Activated naive CD4-positive, alpha-beta T cell treated with anti-CD3 and anti-CD28 coated beads, Interleukin-2, amount 10 ng/mL, durations not matched to agents 7 days and 5 days (primary cell): ENCODE results near the gene BICDL2.

Experiments used
- CTCF ChIA-PET: fragments of 350-600 bp; sonication (Branson Sonifier 250); formaldehyde crosslinking; loops from one replicate; lab custom pipeline; 2021; ENCODE audit warnings: antibody characterized with exemption; lab: Charles Lee
- DNase-seq: peaks from one replicate; pipeline ENCODE4 v3.0.0-alpha.2; 2020
- H3K27ac Mint-ChIP-seq: one replicate; pipeline ENCODE4 v1.8.0; 2021; ENCODE audit warnings: mild to moderate bottlenecking, moderate library complexity, mixed read lengths
- H3K27me3 Mint-ChIP-seq: one replicate; pipeline ENCODE4 v1.8.0; 2021; ENCODE audit warnings: mild to moderate bottlenecking, mixed read lengths
- H3K36me3 Mint-ChIP-seq: one replicate; pipeline ENCODE4 v1.8.0; 2021; ENCODE audit warnings: mixed read lengths
- H3K4me1 Mint-ChIP-seq: one replicate; pipeline ENCODE4 v1.8.0; 2021; ENCODE audit warnings: mixed read lengths
- H3K4me3 Mint-ChIP-seq: one replicate; pipeline ENCODE4 v1.8.0; 2021; ENCODE audit warnings: mild to moderate bottlenecking, moderate library complexity, mixed read lengths
- H3K9me3 Mint-ChIP-seq: one replicate; pipeline ENCODE4 v1.8.0; 2021; ENCODE audit warnings: mixed read lengths

Gene BICDL2

GRCh38 chr16:3022684-3023414 lies 13.9 kb downstream of the BICDL2 start:
- Mint-ChIP-seq H3K27ac (peak overlapping the region; percentile 95), H3K4me3 (peak overlapping the region; percentile 90), H3K4me1 (peaks cover 67% of the 10 kb centered on the region), H3K27me3 (peaks cover 35% of the 10 kb centered on the region), H3K36me3 (peaks cover 20% of the 10 kb centered on the region), H3K9me3 (no peaks in the 10 kb centered on the region)
- CTCF ChIA-PET, result interaction anchor here (1.2 to 18.9 kb wide), 6 partner anchors 9 to 143 kb away, joined by 3 to 300 read pairs (median 7); partner anchors contain the start of gene CLDN9
- no peak for DNase-seq

DNA sequence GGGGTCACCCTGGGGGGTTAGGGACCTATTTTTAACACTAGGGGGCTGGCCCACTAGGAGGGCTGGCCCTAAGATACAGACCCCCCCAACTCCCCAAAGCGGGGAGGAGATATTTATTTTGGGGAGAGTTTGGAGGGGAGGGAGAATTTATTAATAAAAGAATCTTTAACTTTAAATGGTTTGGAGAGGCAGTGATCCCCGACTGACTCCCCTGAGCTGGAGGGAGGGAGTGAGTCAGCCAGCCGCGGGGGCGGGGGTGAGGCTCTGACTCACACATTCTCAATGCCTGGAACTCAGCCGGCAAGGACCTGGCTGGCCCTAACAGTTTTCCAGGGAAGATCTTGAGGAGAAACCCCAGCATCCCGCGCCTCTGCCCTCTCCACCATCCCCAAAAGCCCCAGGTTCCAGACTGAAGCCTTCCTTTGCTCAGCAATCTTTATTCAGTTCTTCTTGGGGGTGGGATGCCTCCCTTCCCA lies 14.5 kb downstream of the BICDL2 start:
- H3K4me1 Mint-ChIP-seq, result peaks cover 64% of the 10 kb centered on the region
- DNase-seq, result peak; percentile 78
- peaks cover 20% of the 10 kb centered on the region for H3K36me3 Mint-ChIP-seq
- peaks cover 39% of the 10 kb centered on the region for H3K27me3 Mint-ChIP-seq
- CTCF ChIA-PET, result interaction anchor here (1.1 to 18.9 kb wide), 6 partner anchors 10 to 144 kb away, joined by 3 to 300 read pairs (median 5); partner anchors contain the start of gene CLDN9
- no peaks in the 10 kb centered on the region for H3K9me3 Mint-ChIP-seq
- H3K27ac Mint-ChIP-seq, result peak overlapping the region; percentile 95
- H3K4me3 Mint-ChIP-seq, result peak overlapping the region; percentile 90

GRCh38 chr16:3021449-3022207 lies 15.1 kb downstream of the BICDL2 start:
- Mint-ChIP-seq H3K4me1 (peaks cover 63% of the 10 kb centered on the region), H3K27me3 (peaks cover 44% of the 10 kb centered on the region), H3K36me3 (peaks cover 15% of the 10 kb centered on the region), H3K27ac (peak overlapping the region; percentile 52), H3K4me3 (peak overlapping the region; percentile 90), H3K9me3 (no peaks in the 10 kb centered on the region)
- peak; percentile 84 for DNase-seq
- CTCF ChIA-PET, result interaction anchor here (1.1 to 18.9 kb wide), 6 partner anchors 8 to 108 kb away, joined by 3 to 300 read pairs (median 7); partner anchors contain the start of gene CLDN9

DNA sequence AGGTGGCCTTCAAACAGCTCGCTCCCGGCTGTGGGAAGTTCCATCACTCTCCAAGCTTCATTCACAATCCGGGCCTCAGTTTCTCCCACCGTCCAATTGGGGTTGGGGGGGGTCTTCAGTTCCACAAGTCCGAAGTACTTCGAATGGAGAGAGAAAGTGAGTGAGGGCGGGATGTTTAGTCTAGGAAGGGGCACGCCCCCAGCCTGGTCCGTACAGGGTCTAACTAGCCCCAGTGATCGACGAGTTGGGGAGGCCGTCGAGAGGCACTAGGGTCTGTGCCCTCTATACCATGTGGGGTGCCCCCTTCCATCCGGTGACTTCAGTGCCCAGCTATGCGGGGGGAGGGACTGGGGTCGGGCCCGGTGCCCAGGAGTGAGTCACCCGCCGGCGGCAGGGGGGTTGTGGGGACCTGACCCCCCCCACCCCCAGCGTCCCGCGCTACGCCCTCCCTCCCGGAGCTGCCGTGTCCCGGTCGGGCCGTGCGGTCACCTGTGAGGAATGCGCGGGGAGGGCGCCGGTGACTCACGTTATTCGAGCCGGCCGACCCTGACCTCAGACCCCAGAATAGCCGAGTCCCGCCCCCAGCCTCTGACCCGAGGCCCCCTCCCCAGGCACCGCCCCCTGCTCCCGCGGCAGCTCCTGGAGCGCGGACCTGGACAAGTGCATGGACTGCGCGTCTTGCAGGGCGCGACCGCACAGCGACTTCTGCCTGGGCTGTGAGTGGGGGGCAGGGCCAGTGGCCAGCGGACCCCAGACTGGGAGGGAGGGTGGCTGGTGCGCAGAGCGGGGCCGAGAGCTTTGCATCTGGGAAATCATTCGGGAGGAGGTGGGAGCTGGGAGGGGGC lies 15.9 kb downstream of the BICDL2 start:
- CTCF ChIA-PET, result interaction anchor here (1.1 to 18.9 kb wide), 4 partner anchors 9 to 108 kb away, joined by 3 to 300 read pairs (median 23); partner anchors contain the start of gene CLDN9
- Mint-ChIP-seq H3K36me3 (peaks cover 8% of the 10 kb centered on the region), H3K4me3 (peak overlapping the region; percentile 90), H3K27ac (peak overlapping the region; percentile 52), H3K27me3 (peaks cover 51% of the 10 kb centered on the region), H3K4me1 (peaks cover 57% of the 10 kb centered on the region), H3K9me3 (no peaks in the 10 kb centered on the region)
- peak; percentile 66 for DNase-seq

DNA sequence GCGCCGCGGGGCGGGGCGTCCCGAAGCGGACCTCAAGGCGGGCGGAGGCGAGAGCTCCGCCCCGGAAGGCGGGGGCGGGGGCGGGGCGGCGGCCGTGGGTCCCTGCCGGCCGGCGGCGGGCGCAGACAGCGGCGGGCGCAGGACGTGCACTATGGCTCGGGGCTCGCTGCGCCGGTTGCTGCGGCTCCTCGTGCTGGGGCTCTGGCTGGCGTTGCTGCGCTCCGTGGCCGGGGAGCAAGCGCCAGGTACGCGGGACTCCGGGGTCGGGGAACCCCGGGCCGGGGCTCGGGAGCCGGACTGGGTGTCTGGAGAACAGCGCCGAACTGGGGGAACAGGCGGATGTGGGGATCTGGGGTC lies 16.5 kb downstream of the BICDL2 start, which contains the start of gene TNFRSF12A:
Gene TNFRSF12A (plus strand): TSS at position 122 of the 357 bp plus-strand sequence. CDS start 30 bp downstream, at position 152.
- Mint-ChIP-seq H3K9me3 (no peaks in the 10 kb centered on the region), H3K36me3 (peaks cover 7% of the 10 kb centered on the region), H3K4me1 (peaks cover 51% of the 10 kb centered on the region), H3K27me3 (peaks cover 57% of the 10 kb centered on the region), H3K4me3 (peak within 1 kb of the TSS; percentile 90), H3K27ac (peak within 1 kb of the TSS; percentile 64)
- peak; percentile 80 for DNase-seq
- CTCF ChIA-PET, result interaction anchor here (1.2 to 18.9 kb wide), 3 partner anchors 9 to 109 kb away, joined by 3 to 300 read pairs (median 43); partner anchors contain the start of gene CLDN9

GRCh38 chr16:3019594-3020246 lies 17.0 kb downstream of the BICDL2 start:
- Mint-ChIP-seq H3K4me1 (peaks cover 47% of the 10 kb centered on the region), H3K9me3 (no peaks in the 10 kb centered on the region), H3K36me3 (peaks cover 7% of the 10 kb centered on the region), H3K27me3 (peaks cover 62% of the 10 kb centered on the region), H3K4me3 (peak overlapping the region; percentile 90), H3K27ac (peak overlapping the region; percentile 64)
- CTCF ChIA-PET, result interaction anchor here (1.2 to 18.9 kb wide), 3 partner anchors 10 to 110 kb away, joined by 3 to 300 read pairs (median 43); partner anchors contain the start of gene CLDN9
- DNase-seq, result no peak

GRCh38 chr16:3017794-3018506 lies 18.8 kb downstream of the BICDL2 start, which contains the start of gene CLDN6:
TSS of gene CLDN6 (minus strand) at chr16:3018183. CDS start at chr16:3016021, 2,162 bp downstream.
- Mint-ChIP-seq H3K9me3 (no peaks in the 10 kb centered on the region), H3K36me3 (peaks cover 4% of the 10 kb centered on the region), H3K4me1 (peaks cover 32% of the 10 kb centered on the region), H3K4me3 (no peak within 1 kb of the TSS), H3K27ac (no peak within 1 kb of the TSS), H3K27me3 (peaks cover 80% of the 10 kb centered on the region)
- peak; percentile 48 for DNase-seq
- CTCF ChIA-PET, result interaction anchor here (0.8 to 18.9 kb wide), 3 partner anchors 12 to 48 kb away, joined by 3 to 300 read pairs (median 43); partner anchors contain the start of gene CLDN9

DNA sequence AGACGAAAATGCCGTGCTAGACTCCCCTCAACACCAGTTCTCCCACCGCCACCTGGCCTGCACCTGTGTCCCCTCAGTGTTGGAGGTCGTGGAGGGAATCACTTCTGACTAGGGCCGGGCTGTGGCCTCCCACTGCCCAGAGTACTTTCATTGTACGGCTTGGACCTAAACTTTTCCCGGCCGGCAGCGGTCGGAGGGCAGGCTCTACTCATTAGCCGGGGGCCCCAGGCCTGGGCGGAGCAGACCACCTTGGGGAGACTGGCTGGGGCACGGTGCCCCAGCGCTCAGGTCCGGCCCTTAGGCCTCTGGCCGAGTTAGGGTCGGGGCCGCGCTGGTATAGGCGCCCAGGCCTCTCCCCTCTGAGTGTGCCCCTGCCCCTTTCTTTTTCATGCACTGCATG lies 19.4 kb downstream of the BICDL2 start:
- Mint-ChIP-seq H3K4me3 (no peak overlapping the region), H3K27me3 (peaks cover 86% of the 10 kb centered on the region), H3K9me3 (no peaks in the 10 kb centered on the region), H3K4me1 (peaks cover 29% of the 10 kb centered on the region), H3K36me3 (peaks cover 4% of the 10 kb centered on the region), H3K27ac (no peak overlapping the region)
- no peak for DNase-seq
- CTCF ChIA-PET, result interaction anchor here (18.9 kb wide), 1 partner anchor 13 kb away, joined by 300 read pairs; the partner anchor contains the start of gene CLDN9

- Mint-ChIP-seq H3K4me1 (peaks cover 16% of the 10 kb centered on the region), H3K36me3 (peaks cover 2% of the 10 kb centered on the region), H3K4me3 (no peak overlapping the region), H3K27ac (no peak overlapping the region), H3K27me3 (peaks cover 91% of the 10 kb centered on the region), H3K9me3 (no peaks in the 10 kb centered on the region)
- CTCF ChIA-PET, result no interaction called here
- DNase-seq, result no peak
Observed at GRCh38 chr16:3015865-3016521, 20.8 kb downstream of the BICDL2 start.

DNA sequence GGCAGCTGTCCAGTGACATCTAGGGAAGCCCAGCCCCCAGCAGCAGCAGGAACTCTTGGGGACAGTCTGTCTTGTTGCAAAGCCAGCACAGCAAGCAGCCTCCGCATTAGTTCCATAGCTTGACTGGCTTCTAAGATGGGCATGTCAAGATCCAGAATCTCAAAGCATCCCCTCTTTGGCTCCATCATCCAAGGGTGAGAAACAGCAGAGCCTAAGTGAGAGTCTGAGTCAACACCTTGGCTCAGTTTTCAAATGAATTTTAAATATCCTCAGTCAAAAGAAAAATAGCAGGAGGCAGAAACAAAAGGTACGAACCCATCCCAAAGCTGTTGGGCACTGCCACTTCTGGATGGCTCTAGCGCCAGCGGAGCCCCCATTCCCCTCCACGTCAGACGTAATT lies 21.8 kb downstream of the BICDL2 start:
- peaks cover 11% of the 10 kb centered on the region for H3K4me1 Mint-ChIP-seq
- no peak overlapping the region for H3K27ac Mint-ChIP-seq
- peaks cover 94% of the 10 kb centered on the region for H3K27me3 Mint-ChIP-seq
- CTCF ChIA-PET, result interaction anchor here (0.9 kb wide), 2 partner anchors 11 to 13 kb away, joined by 3 to 4 read pairs; no protein-coding TSS in a partner anchor
- no peak overlapping the region for H3K4me3 Mint-ChIP-seq
- no peak for DNase-seq
- no peaks in the 10 kb centered on the region for H3K9me3 Mint-ChIP-seq
- H3K36me3 Mint-ChIP-seq, result peaks cover under 1% of the 10 kb centered on the region

DNA sequence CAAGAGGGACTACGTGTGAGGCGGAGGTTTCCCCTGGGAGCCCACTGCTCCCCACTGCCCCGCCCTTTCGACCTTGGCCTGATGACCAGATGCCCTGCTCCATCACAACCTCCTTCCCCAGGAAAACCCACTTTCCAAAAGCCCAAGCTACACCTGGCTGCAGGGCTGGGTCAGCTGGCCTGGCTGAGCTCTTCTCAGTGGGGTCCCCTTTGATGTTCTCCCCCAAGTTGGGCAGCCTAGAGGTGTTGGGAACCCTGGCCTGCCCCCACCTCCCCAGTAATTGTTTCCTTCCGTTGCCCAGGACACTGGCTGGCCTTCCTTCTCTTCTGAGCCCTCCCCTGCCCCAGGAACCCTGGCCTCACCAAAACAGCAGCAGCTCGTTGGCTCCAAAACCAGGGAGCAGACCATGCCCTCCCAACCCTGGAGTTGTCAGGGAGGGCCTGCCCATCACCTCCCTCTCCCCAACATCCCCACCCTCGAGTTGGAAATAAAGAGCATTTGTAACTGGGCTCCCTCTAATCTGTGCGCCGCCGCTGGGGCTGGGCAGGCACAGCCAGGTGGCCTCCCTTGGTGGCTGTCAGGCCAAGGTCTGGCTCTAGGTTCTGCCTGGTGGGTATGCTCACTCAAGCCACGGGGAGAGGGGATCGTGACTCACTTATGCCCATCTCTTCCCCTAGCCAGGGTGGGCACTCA lies 22.6 kb downstream of the BICDL2 start:
- no peak overlapping the region for H3K4me3 Mint-ChIP-seq
- no peak for DNase-seq
- H3K9me3 Mint-ChIP-seq, result no peaks in the 10 kb centered on the region
- CTCF ChIA-PET, result interaction anchor here (0.6 to 0.9 kb wide), 2 partner anchors 10 to 18 kb away, joined by 3 read pairs; no protein-coding TSS in a partner anchor
- peaks cover 9% of the 10 kb centered on the region for H3K4me1 Mint-ChIP-seq
- H3K27ac Mint-ChIP-seq, result no peak overlapping the region
- peaks cover 94% of the 10 kb centered on the region for H3K27me3 Mint-ChIP-seq
- no peaks in the 10 kb centered on the region for H3K36me3 Mint-ChIP-seq
